Stimulated activated CD4-positive, alpha-beta T cell treated with anti-CD3 and anti-CD28 coated beads, Interleukin-4, amount 100 ng/mL, for 24 hours (primary cell): ENCODE data around the gene GBF1.
A peak's percentile ranks its signal among the peaks of the same experiment; 100 is the strongest.
"Not testable (repeated sequence)": the region's sequence is repeated elsewhere in the genome, so short reads cannot be mapped to it uniquely, and the experiment has no call there.

Experiments used
- DNase-seq: peaks from one replicate; pipeline ENCODE4 v3.0.0-alpha.2; 2020

GBF1 gene

GRCh38 chr10:102234888-102235597 is 10.3 kb upstream of the GBF1 start:
- no peak for DNase-seq

GRCh38 chr10:102235598-102235920 is 9.8 kb upstream of the GBF1 start:
- no peak for DNase-seq

- no peak for DNase-seq
These were observed 9.3 kb upstream of the GBF1 start for GRCh38 chr10:102236006-102236405.

- no peak for DNase-seq
These were observed 7.5 kb upstream of the GBF1 start for GRCh38 chr10:102237711-102238252.

GRCh38 chr10:102240467-102241031 is 4.8 kb upstream of the GBF1 start:
- no peak for DNase-seq

- no peak for DNase-seq
These were observed 4.3 kb upstream of the GBF1 start for GRCh38 chr10:102241032-102241443.

GRCh38 chr10:102241444-102242117 is 3.8 kb upstream of the GBF1 start, which contains the start of gene PITX3:
PITX3 (minus strand) TSS chr10:102241512; CDS start chr10:102232080, 9,432 bp downstream.
- peak; percentile 92 for DNase-seq

GRCh38 chr10:102242118-102242485 is 3.2 kb upstream of the GBF1 start:
- no peak for DNase-seq

- DNase-seq, result no peak
These were observed 2.0 kb upstream of the GBF1 start for GRCh38 chr10:102243309-102243708.

- DNase-seq, result no peak
These were observed 560 bp downstream of the GBF1 start for GRCh38 chr10:102245932-102246251.

GRCh38 chr10:102246261-102246660 is 929 bp downstream of the GBF1 start:
- DNase-seq, result no peak

- no peak for DNase-seq
These were observed 2.4 kb downstream of the GBF1 start for GRCh38 chr10:102247734-102248133.

GRCh38 chr10:102252508-102252907 is 7.2 kb downstream of the GBF1 start:
- DNase-seq, result not testable (repeated sequence)

- DNase-seq, result no peak
These were observed 9.1 kb downstream of the GBF1 start for GRCh38 chr10:102254426-102254825.

- DNase-seq, result no peak
These were observed 10.1 kb downstream of the GBF1 start for GRCh38 chr10:102255404-102255803.

- DNase-seq, result no peak
These were observed 15.9 kb downstream of the GBF1 start for GRCh38 chr10:102261196-102261595.

- DNase-seq, result no peak
These were observed 16.5 kb downstream of the GBF1 start for GRCh38 chr10:102261842-102262241.

- no peak for DNase-seq
These were observed 17.5 kb downstream of the GBF1 start for GRCh38 chr10:102262744-102263370.

- DNase-seq, result no peak
These were observed 19.0 kb downstream of the GBF1 start for GRCh38 chr10:102264371-102264770.

GRCh38 chr10:102266670-102267069 is 21.3 kb downstream of the GBF1 start:
- DNase-seq, result no peak

- DNase-seq, result no peak
These were observed 22.4 kb downstream of the GBF1 start for GRCh38 chr10:102267748-102268147.

- no peak for DNase-seq
These were observed 23.1 kb downstream of the GBF1 start for GRCh38 chr10:102268375-102268888.

- no peak for DNase-seq
These were observed 23.7 kb downstream of the GBF1 start for GRCh38 chr10:102269017-102269416.

GRCh38 chr10:102274062-102274461 is 28.7 kb downstream of the GBF1 start:
- DNase-seq, result no peak
